DND-41 (cell line): ENCODE results near the gene RPS6KC1.

ENCODE experiments used
- EZH2 ChIP-seq: IDR thresholded peaks from 3 replicates; pipeline ENCODE4 v1.6.1; 2012; ENCODE audit warnings: borderline replicate concordance, low read depth, mild to moderate bottlenecking, moderate library complexity, low read length, inconsistent platforms; ENCODE audit not compliant: severe bottlenecking
- TF ChIP-seq, protein P1 (sequence below): IDR thresholded peaks from 2 replicates; pipeline ENCODE4 v1.5.1; 2012; ENCODE audit warnings: borderline replicate concordance, low read length, moderate library complexity, mild to moderate bottlenecking; ENCODE audit not compliant: poor library complexity, severe bottlenecking; ENCODE audit errors: extremely low read depth

DNA sequence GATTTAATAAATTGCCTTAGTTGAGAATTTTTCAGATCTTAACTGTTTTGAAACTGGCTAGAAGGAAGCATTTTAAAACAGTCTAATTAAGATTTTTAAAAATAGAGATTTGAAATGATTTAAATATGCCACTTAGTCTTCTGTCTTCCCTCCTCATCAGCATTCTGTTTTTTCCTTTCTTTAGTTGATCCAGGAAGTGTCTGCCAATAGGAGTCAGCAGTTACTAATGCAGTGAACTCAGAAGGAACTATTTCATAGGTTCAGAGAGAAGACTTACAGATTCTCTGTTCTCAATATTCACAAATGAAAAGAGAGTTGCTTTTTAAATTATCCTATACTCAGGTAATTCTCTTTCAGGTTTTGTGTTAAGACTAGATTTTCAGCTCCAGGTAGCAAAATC is 84.5 kb downstream of the RPS6KC1 start:
- TF ChIP-seq, protein P1, sequence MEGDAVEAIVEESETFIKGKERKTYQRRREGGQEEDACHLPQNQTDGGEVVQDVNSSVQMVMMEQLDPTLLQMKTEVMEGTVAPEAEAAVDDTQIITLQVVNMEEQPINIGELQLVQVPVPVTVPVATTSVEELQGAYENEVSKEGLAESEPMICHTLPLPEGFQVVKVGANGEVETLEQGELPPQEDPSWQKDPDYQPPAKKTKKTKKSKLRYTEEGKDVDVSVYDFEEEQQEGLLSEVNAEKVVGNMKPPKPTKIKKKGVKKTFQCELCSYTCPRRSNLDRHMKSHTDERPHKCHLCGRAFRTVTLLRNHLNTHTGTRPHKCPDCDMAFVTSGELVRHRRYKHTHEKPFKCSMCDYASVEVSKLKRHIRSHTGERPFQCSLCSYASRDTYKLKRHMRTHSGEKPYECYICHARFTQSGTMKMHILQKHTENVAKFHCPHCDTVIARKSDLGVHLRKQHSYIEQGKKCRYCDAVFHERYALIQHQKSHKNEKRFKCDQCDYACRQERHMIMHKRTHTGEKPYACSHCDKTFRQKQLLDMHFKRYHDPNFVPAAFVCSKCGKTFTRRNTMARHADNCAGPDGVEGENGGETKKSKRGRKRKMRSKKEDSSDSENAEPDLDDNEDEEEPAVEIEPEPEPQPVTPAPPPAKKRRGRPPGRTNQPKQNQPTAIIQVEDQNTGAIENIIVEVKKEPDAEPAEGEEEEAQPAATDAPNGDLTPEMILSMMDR = no peak
- TF ChIP-seq EZH2 = no peak
